Common myeloid progenitor, CD34-positive (primary cell): Measurements from ENCODE around the gene LSM8.
"Not testable (repeated sequence)": the region's sequence is repeated elsewhere in the genome, so short reads cannot be mapped to it uniquely, and the experiment has no call there.

Experiments used
- CTCF ChIA-PET: fragments of 350-600 bp; sonication (Branson Sonifier 250); formaldehyde crosslinking; loops from one replicate; lab custom pipeline; 2021; ENCODE audit warnings: antibody characterized with exemption; lab: Charles Lee
- POLR2A ChIA-PET: fragments of 350-600 bp; sonication (Branson Sonifier 250); formaldehyde crosslinking; loops from one replicate; lab custom pipeline; 2021; ENCODE audit warnings: antibody characterized with exemption; lab: Charles Lee
- DNase-seq, 3 donors: peaks; one replicate each; pipeline versions ENCODE4 v3.0.0 to v3.0.0-alpha.2; 2013
- H3K27ac ChIP-seq, 2 experiments: 1 replicate in 1 of 2; 2 replicates in 1 of 2; pipeline ENCODE4 v1.7.0; 2013; ENCODE audit warnings: inconsistent platforms in 2 of 2, low read length in 2 of 2, mild to moderate bottlenecking in 2 of 2, low read depth in 1 of 2, moderate library complexity in 1 of 2; ENCODE audit not compliant: severe bottlenecking in 2 of 2, insufficient read depth in 1 of 2, poor library complexity in 1 of 2
- H3K27me3 ChIP-seq, 5 experiments: replicated peaks in 2 of 5; 1 replicate in 3 of 5; 2 replicates in 2 of 5; pipeline versions ENCODE4 v1.6.1 to v1.7.0; 2013; ENCODE audit warnings: low read length in 4 of 5, mild to moderate bottlenecking in 2 of 5, moderate library complexity in 2 of 5, inconsistent platforms in 1 of 5; ENCODE audit not compliant: insufficient read depth in 5 of 5, control insufficient read depth in 4 of 5
- H3K36me3 ChIP-seq, 4 experiments: 1 replicate in 2 of 4; 2 replicates in 2 of 4; pipeline versions ENCODE4 v1.6.1 to v1.7.0; 2013; ENCODE audit warnings: low read length in 3 of 4, control low read depth in 1 of 4, mild to moderate bottlenecking in 1 of 4; ENCODE audit not compliant: control insufficient read depth in 4 of 4, insufficient read depth in 4 of 4
- H3K4me1 ChIP-seq, 4 experiments: 1 replicate in 3 of 4; 2 replicates in 1 of 4; pipeline versions ENCODE4 v1.6.1 to v1.7.1; 2013; ENCODE audit warnings: low read length in 3 of 4, mild to moderate bottlenecking in 3 of 4, control low read depth in 1 of 4, inconsistent platforms in 1 of 4, moderate library complexity in 1 of 4; ENCODE audit not compliant: control insufficient read depth in 4 of 4, insufficient read depth in 4 of 4; ENCODE audit errors: control extremely low read depth in 1 of 4
- H3K4me3 ChIP-seq, 7 experiments: 1 replicate in 4 of 7; 2 replicates in 3 of 7; pipeline versions ENCODE4 v1.5.1 to v1.7.0; 2013; ENCODE audit warnings: mild to moderate bottlenecking in 7 of 7, low read length in 6 of 7, moderate library complexity in 6 of 7, inconsistent platforms in 2 of 7, low read depth in 2 of 7, control low read depth in 1 of 7; ENCODE audit not compliant: insufficient read depth in 4 of 7, control insufficient read depth in 1 of 7; ENCODE audit errors: extremely low read depth in 1 of 7
- H3K9me3 ChIP-seq, 5 experiments: 1 replicate in 4 of 5; 2 replicates in 1 of 5; pipeline versions ENCODE4 v1.6.1 to v1.7.1; 2013; ENCODE audit warnings: low read length in 4 of 5, mild to moderate bottlenecking in 2 of 5, inconsistent platforms in 1 of 5, low read depth in 1 of 5, moderate library complexity in 1 of 5; ENCODE audit not compliant: control insufficient read depth in 4 of 5, insufficient read depth in 2 of 5; ENCODE audit errors: control extremely low read depth in 1 of 5
- WGBS: methylation state at CpG from one replicate; pipeline ENCODE4 v1.1.5; 2013; ENCODE audit not compliant: insufficient coverage; 5-methylcytosine and 5-hydroxymethylcytosine counted together

LSM8 gene

GRCh38 chr7:118240320-118240719 is 56.4 kb downstream of the LSM8 start:
- H3K36me3 ChIP-seq, DNase-seq, CTCF ChIA-PET, POLR2A ChIA-PET, H3K4me1 ChIP-seq, H3K27me3 ChIP-seq, H3K27ac ChIP-seq, H3K4me3 ChIP-seq, H3K9me3 ChIP-seq: not testable (repeated sequence)
- WGBS, result no CpG with 5 or more reads among the region's 2 CpGs
